ELR (cell line): ENCODE measurements around the gene SORBS2.

Source experiments
- DNase-seq: peaks from one replicate; pipeline ENCODE4 v3.0.0-alpha.2; 2015; ENCODE audit warnings: low read depth

The SORBS2 gene

GRCh38 chr4:185637163-185637875 lies 174.7 kb downstream of the SORBS2 start:
- no peak for DNase-seq

DNA sequence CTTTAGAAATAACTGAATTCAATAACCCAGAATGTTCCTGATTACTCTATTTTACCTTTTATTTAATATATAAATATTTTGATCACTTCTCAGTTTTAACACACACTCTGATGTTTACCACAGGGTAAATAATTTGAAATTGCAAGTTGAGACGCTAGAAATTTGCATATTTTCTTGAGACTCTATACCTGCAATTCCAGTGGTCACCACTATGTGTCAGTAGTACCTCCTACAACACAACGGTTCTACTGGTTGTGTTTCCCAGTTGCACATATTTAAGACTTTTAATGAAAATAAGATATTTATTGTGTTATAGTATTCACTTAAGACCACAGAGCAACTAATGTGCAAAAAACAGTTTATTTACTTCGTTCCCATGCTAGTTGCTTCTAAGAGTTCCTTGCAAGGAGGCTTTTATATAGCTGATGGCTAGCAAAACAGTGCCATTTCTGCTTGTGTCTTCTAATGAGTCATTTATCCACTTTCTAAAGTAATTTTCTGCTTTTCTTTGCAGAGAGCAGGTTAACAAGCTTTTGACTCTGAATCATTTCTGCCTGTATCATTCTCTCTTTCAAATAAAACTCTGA lies 177.8 kb downstream of the SORBS2 start:
- DNase-seq = peak; percentile 3

DNA sequence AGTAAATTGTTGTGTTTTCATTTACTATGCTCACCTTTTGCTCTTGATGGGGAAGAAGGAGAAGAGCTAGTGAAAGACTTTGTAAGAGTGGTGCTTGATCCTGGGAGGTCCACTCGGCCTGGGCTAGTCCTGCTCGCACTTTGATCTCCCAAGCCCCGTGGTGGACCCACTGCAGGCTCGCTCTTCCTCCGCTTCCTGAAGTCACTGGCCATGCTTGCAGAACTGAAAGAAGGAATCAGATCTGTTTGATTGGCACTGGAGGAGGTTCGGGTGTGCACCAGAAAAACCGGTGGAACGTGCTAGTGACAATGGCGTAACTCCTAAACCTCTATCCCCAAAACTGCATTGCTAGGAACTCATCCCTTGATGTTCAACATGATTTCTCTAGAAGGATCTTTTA lies 185.2 kb downstream of the SORBS2 start:
- DNase-seq = no peak

- no peak for DNase-seq
These were observed 186.5 kb downstream of the SORBS2 start for GRCh38 chr4:185625503-185625902.

DNA sequence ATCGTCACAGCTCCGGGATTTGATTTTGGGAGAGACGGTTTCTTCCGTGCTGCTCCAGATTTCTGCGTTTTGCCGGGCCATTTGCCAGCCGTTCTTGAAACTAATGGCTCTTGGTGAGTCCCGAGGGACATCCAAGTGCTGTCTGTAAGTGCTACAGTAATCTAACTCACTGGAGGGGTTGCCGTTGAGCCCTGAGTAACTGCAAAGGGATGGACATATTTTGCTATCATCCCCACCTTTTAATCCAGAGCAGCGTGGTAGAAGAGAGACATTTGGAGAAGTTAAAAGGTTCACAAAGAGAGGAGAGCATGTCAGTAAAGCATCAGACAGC lies 187.8 kb downstream of the SORBS2 start:
- DNase-seq = no peak

DNA sequence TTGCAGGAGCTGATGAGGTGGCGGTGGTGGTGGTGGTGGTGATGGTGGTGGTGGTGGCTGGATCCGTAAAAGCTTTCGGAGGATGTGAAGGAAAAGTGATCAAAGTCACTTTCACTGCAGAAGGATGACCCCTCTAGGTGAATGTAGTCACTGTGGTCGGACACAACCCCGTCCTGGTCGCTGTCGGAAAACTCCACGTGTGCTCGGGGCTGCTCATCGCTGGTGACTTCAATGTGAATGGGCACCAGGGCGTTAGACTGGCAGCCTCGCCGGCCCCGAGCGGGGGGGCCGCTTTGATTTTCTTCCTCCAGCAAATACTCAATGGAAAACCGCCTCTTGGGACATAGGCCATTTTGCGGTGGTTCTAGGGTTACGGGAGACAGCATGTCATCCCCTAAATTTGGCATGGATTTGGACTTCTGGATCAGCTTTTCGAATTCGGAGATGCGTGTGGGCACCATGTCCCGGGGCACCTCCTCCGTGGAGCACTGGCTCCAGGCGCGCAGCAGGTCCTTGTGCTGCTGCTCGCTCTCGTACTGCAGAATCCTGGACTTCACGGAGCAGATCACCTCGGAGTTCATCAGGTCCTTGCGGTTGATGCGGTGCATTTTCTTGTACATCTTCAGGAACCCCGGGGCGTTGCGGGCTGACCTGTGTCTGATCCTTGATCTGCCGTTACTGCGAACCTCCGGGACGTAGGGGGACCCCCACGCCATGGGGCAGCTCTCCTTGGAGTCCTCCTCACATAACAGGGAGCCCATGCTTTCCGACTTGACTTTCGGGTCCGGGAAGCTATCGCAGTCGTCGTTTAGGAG lies 188.3 kb downstream of the SORBS2 start:
- no peak for DNase-seq

DNA sequence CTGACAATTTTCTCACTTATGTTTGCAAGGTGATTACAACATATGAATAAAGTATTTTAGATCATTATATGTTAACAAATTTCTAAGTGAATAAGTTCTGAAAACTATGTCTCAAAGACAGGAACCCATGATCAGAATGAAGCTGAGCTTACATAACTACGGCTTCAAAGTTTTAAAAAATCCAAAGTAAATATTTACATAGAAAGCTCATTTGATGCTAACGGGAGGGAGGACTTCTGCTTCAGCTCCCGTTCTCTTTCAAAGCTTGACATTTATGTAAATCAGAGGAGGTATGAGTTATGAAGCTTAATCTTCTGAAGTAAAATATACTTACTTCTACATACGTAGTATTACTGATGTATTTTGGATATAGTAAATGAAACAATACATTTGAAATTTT lies 203.8 kb downstream of the SORBS2 start:
- DNase-seq = no peak

- no peak for DNase-seq
These were observed 209.6 kb downstream of the SORBS2 start for GRCh38 chr4:185602397-185602796.

- no peak for DNase-seq
These were observed 211.1 kb downstream of the SORBS2 start for GRCh38 chr4:185600801-185601434.

GRCh38 chr4:185599553-185600243 lies 212.3 kb downstream of the SORBS2 start:
- no peak for DNase-seq

- DNase-seq = no peak
These were observed 213.0 kb downstream of the SORBS2 start for GRCh38 chr4:185598846-185599552.

DNA sequence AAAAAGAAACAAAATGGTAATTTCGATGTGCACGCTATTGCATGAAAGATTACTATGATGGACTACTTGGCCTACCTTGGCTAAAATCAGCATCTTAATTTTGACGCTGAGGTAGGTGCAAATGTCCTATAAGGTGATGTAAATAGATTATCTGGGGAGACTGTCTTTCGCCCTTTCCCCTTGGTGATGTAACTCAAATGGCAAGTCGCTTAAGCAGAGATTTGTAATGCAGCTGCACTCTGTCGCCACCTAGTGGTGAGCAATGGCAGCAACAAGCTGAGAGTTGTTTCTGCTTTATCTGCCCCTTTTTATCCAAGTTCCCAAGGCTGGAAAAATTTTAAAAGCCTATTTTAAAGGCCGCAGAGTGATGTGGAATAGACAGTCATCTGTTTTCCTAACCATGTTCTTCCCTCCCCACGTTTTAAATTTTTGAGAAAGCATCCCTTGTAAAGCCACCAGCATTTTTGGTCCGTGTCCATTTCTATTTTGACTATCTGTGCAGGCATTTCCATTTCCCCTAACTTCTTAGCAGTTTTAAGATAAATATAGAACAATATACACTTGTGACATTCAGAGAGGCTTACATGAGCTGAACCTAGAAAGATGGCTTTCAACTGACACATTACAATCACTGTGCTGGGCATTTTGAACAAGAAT lies 214.3 kb downstream of the SORBS2 start:
- DNase-seq = peak; percentile 67

DNA sequence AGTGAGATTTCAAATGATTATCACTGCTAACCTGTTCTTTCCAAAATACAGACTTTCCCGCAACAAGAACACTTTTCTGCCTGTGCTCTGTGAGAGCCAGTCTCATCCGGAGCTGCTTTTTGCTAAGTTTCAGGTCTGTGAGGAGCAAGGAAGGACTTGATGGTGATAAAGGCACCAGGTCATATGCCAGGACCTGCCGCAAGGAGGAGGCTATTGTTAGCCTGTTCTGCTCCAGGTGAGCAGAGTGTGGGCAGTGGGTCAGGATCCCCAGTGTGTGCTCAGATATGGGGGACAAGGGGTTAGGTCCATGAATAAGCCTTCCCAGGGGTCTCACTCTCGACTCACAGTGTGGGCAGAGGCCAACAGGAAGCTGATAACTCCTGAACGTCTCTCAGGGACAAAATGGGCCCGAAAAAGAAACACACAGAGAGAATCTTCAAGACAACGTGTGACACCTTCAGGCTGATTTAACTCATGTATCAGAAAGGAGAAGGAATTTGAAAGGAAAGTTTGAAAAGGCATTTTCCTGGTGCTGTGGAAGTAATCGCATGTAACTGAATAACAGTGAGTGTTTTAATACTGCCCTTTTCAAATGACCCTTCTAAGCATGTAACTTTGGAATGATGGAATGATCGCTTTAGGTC lies 219.0 kb downstream of the SORBS2 start:
- no peak for DNase-seq

- no peak for DNase-seq
These were observed 219.6 kb downstream of the SORBS2 start for GRCh38 chr4:185592438-185592837.

DNA sequence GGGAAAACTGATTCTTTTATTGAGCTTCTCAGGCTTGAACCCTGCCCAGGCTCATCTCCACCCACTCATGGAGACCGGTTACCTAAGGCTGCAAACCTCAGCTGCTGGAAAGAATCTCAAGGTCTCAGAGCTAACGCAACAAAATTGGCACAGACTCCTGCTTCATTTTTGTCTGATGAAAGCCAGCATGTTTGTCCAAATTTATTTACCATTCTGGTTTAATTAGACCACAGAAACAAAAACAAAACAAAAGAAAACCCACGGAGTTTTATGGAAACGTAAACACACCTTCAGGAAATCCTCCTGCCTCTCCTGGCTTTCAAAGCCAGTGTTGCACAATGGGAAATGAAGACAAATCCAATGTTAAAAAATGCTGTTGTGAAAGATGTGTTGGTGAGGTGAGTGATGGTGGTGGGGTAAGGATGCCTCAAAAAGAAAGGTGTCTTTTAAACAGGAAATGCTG lies 220.3 kb downstream of the SORBS2 start:
- no peak for DNase-seq

- no peak for DNase-seq
These were observed 221.0 kb downstream of the SORBS2 start for GRCh38 chr4:185590982-185591381.

DNA sequence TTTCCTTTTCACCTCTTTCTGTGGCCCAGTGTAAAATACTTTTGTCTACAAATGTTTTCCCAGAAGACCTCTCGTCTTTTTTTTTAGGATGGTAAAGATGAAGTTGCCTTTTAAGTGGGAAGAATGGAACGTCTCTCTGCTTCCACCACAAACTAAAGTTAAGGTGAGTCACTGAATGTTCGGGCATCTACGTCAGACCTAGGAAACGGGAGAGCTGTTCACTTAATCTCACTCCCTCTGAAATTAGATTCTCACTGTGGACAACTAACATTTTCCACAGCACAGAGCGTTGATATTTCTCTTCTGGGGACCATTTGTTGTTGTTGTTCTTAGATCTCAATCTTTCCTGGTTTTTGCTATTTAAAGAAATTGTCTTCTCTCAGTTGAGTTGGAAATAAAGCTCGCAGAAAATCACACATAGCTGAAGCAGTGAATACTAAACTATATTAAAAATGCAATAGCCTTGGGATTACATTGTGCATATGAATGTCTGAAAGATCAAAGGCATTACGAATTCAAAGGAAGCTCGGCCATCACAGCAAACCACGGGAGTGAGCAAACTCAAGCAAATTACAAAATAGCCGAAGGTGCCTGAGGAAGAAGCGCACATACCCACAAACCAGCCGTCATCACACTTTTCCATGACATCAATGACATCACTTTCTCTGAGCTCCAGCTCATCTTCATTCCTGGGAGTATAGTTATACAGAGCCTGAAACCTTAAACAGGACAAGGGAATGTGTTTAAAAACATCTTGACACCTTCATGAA lies 222.7 kb downstream of the SORBS2 start:
- DNase-seq = peak; percentile 50

DNA sequence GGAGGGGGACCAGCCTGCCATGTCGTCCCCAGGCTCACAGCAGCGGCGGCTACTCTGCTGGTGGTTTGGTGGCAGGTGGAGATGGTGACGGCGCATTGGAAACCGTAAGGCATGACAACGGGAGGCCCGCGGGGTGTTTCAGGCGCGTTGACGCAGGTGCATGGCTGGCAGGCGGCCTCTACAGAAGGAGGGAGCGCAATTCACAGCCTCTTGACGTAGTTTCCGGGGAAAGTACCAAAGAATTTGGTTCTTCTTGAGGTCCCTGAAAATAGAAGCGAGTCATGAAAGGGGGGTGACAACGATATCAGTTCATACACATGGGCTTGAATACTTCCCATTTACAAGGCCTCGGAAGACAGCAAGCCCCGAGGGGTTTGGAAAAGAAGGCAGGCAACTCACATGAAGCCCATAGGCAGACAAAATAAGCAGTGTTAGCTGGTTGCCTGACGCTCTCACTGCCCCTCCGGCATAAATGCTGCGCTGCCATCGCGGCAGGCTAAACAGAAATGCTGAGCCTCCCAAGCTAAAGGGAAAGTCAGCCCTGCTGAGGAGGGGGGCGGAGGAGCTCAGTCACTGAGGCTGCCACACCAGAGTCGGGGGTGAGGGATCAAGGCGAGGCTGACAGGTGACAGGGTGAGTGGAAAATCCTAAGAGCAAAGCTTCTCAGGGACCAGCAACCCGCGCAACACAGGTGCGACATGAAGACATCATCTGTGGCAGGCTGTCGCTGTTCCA lies 224.4 kb downstream of the SORBS2 start:
- no peak for DNase-seq

DNA sequence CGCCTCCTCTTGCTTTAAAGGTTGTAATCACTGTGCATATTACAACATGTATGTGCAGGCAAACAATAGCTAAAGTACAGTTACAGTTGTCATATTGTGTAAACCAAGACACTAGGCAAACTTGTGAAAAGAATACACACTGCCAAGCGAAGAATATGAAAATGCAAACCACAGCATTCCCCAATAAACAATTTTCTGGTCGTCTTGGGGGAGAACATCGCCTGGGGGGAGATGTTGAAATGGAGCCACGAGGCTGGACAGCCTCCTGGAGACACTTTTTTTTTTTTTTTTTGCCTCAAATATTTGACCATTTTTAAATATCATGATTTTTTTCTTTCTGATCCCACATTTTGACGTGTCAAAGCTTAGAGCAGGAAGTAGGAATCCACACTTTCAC lies 225.0 kb downstream of the SORBS2 start:
- no peak for DNase-seq
